ENCODE results near the gene CDH18.
"Not testable (repeated sequence)": the region's sequence is repeated elsewhere in the genome, so short reads cannot be mapped to it uniquely, and the experiment has no call there.

Gene CDH18

GRCh38 chr5:19855031-19855430 lies 133.0 kb downstream of the CDH18 start:
- no peaks in the 10 kb centered on the region for H3K27me3 Mint-ChIP-seq
- no peak overlapping the region for H3K4me3 Mint-ChIP-seq
- no peaks in the 10 kb centered on the region for H3K36me3 Mint-ChIP-seq
- H3K4me1 Mint-ChIP-seq: no peaks in the 10 kb centered on the region
- no peaks in the 10 kb centered on the region for H3K9me3 Mint-ChIP-seq
- H3K27ac Mint-ChIP-seq: no peak overlapping the region
- no peak for ATAC-seq

- H3K4me1 Mint-ChIP-seq: no peaks in the 10 kb centered on the region
- H3K36me3 Mint-ChIP-seq: no peaks in the 10 kb centered on the region
- H3K4me3 Mint-ChIP-seq: no peak overlapping the region
- H3K9me3 Mint-ChIP-seq: peaks cover 3% of the 10 kb centered on the region
- H3K27ac Mint-ChIP-seq: no peak overlapping the region
- ATAC-seq: no peak
- no peaks in the 10 kb centered on the region for H3K27me3 Mint-ChIP-seq
These were observed 134.3 kb downstream of the CDH18 start for GRCh38 chr5:19853616-19854240.

GRCh38 chr5:19837536-19838174 lies 150.3 kb downstream of the CDH18 start:
- no peaks in the 10 kb centered on the region for H3K27me3 Mint-ChIP-seq
- no peak for ATAC-seq
- H3K36me3 Mint-ChIP-seq: no peaks in the 10 kb centered on the region
- no peak overlapping the region for H3K27ac Mint-ChIP-seq
- peaks cover 11% of the 10 kb centered on the region for H3K9me3 Mint-ChIP-seq
- no peaks in the 10 kb centered on the region for H3K4me1 Mint-ChIP-seq
- no peak overlapping the region for H3K4me3 Mint-ChIP-seq

GRCh38 chr5:19835442-19835841 lies 152.6 kb downstream of the CDH18 start:
- peaks cover 14% of the 10 kb centered on the region for H3K9me3 Mint-ChIP-seq
- no peak for ATAC-seq

GRCh38 chr5:19812720-19813119 lies 175.3 kb downstream of the CDH18 start:
- H3K4me3 Mint-ChIP-seq, H3K27ac Mint-ChIP-seq, H3K27me3 Mint-ChIP-seq, H3K36me3 Mint-ChIP-seq, H3K4me1 Mint-ChIP-seq, ATAC-seq: not testable (repeated sequence)
- peaks cover 12% of the 10 kb centered on the region for H3K9me3 Mint-ChIP-seq

More at GRCh38 chr5:19835442-19835841, 152.6 kb downstream of the CDH18 start:
- no peaks in the 10 kb centered on the region for H3K36me3 Mint-ChIP-seq
- H3K4me3 Mint-ChIP-seq: no peak overlapping the region
- H3K27ac Mint-ChIP-seq: no peak overlapping the region
- no peaks in the 10 kb centered on the region for H3K27me3 Mint-ChIP-seq
- no peaks in the 10 kb centered on the region for H3K4me1 Mint-ChIP-seq

- no peaks in the 10 kb centered on the region for H3K36me3 Mint-ChIP-seq
- H3K4me3 Mint-ChIP-seq: no peak overlapping the region
- no peaks in the 10 kb centered on the region for H3K4me1 Mint-ChIP-seq
- H3K27me3 Mint-ChIP-seq: no peaks in the 10 kb centered on the region
- H3K9me3 Mint-ChIP-seq: peaks cover 2% of the 10 kb centered on the region
- ATAC-seq: no peak
- H3K27ac Mint-ChIP-seq: no peak overlapping the region
These were observed 181.2 kb downstream of the CDH18 start for GRCh38 chr5:19806756-19807155.

GRCh38 chr5:19802686-19803085 lies 185.3 kb downstream of the CDH18 start:
- H3K4me1 Mint-ChIP-seq: no peaks in the 10 kb centered on the region
- no peaks in the 10 kb centered on the region for H3K36me3 Mint-ChIP-seq
- no peak overlapping the region for H3K27ac Mint-ChIP-seq
- H3K9me3 Mint-ChIP-seq: no peaks in the 10 kb centered on the region
- H3K27me3 Mint-ChIP-seq: no peaks in the 10 kb centered on the region
- no peak overlapping the region for H3K4me3 Mint-ChIP-seq
- ATAC-seq: no peak

- Mint-ChIP-seq H3K27ac (no peak overlapping the region), H3K27me3 (no peaks in the 10 kb centered on the region), H3K9me3 (no peaks in the 10 kb centered on the region), H3K4me1 (no peaks in the 10 kb centered on the region), H3K36me3 (no peaks in the 10 kb centered on the region), H3K4me3 (no peak overlapping the region)
- ATAC-seq: no peak
These were observed 192.8 kb downstream of the CDH18 start for GRCh38 chr5:19795218-19795617.

- peaks cover 3% of the 10 kb centered on the region for H3K9me3 Mint-ChIP-seq
- no peaks in the 10 kb centered on the region for H3K27me3 Mint-ChIP-seq
- no peaks in the 10 kb centered on the region for H3K4me1 Mint-ChIP-seq
- no peak overlapping the region for H3K27ac Mint-ChIP-seq
- ATAC-seq: no peak
- H3K36me3 Mint-ChIP-seq: no peaks in the 10 kb centered on the region
- no peak overlapping the region for H3K4me3 Mint-ChIP-seq
These were observed 197.1 kb downstream of the CDH18 start for GRCh38 chr5:19790829-19791466.

GRCh38 chr5:19782566-19782965 lies 205.4 kb downstream of the CDH18 start:
- H3K27me3 Mint-ChIP-seq: no peaks in the 10 kb centered on the region
- no peaks in the 10 kb centered on the region for H3K4me1 Mint-ChIP-seq
- ATAC-seq: no peak
- H3K4me3 Mint-ChIP-seq: no peak overlapping the region
- no peak overlapping the region for H3K27ac Mint-ChIP-seq
- no peaks in the 10 kb centered on the region for H3K36me3 Mint-ChIP-seq
- H3K9me3 Mint-ChIP-seq: peaks cover 6% of the 10 kb centered on the region

GRCh38 chr5:19777363-19777762 lies 210.6 kb downstream of the CDH18 start:
- H3K4me1 Mint-ChIP-seq: no peaks in the 10 kb centered on the region

GRCh38 chr5:19776886-19777285 lies 211.1 kb downstream of the CDH18 start:
- H3K9me3 Mint-ChIP-seq, ATAC-seq, H3K27me3 Mint-ChIP-seq, H3K4me1 Mint-ChIP-seq, H3K36me3 Mint-ChIP-seq, H3K4me3 Mint-ChIP-seq, H3K27ac Mint-ChIP-seq: not testable (repeated sequence)

More at GRCh38 chr5:19777363-19777762, 210.6 kb downstream of the CDH18 start:
- H3K36me3 Mint-ChIP-seq: no peaks in the 10 kb centered on the region
- H3K27me3 Mint-ChIP-seq: no peaks in the 10 kb centered on the region
- peaks cover 8% of the 10 kb centered on the region for H3K9me3 Mint-ChIP-seq
- H3K4me3 Mint-ChIP-seq: no peak overlapping the region
- no peak overlapping the region for H3K27ac Mint-ChIP-seq
- ATAC-seq: no peak

GRCh38 chr5:19771174-19771835 lies 216.7 kb downstream of the CDH18 start:
- Mint-ChIP-seq H3K36me3 (no peaks in the 10 kb centered on the region), H3K9me3 (peaks cover 7% of the 10 kb centered on the region), H3K27me3 (no peaks in the 10 kb centered on the region), H3K4me1 (no peaks in the 10 kb centered on the region), H3K27ac (no peak overlapping the region), H3K4me3 (no peak overlapping the region)
- no peak for ATAC-seq

- ATAC-seq: no peak
- no peaks in the 10 kb centered on the region for H3K4me1 Mint-ChIP-seq
- no peaks in the 10 kb centered on the region for H3K36me3 Mint-ChIP-seq
- H3K27ac Mint-ChIP-seq: no peak overlapping the region
- no peaks in the 10 kb centered on the region for H3K27me3 Mint-ChIP-seq
- peaks cover 1% of the 10 kb centered on the region for H3K9me3 Mint-ChIP-seq
- H3K4me3 Mint-ChIP-seq: no peak overlapping the region
These were observed 217.6 kb downstream of the CDH18 start for GRCh38 chr5:19770396-19770795.

GRCh38 chr5:19767987-19768386 lies 220.0 kb downstream of the CDH18 start:
- no peak for ATAC-seq

More at GRCh38 chr5:19767987-19768386, 220.0 kb downstream of the CDH18 start:
- no peaks in the 10 kb centered on the region for H3K36me3 Mint-ChIP-seq
- no peaks in the 10 kb centered on the region for H3K27me3 Mint-ChIP-seq
- no peak overlapping the region for H3K27ac Mint-ChIP-seq
- H3K9me3 Mint-ChIP-seq: peaks cover 3% of the 10 kb centered on the region
- no peak overlapping the region for H3K4me3 Mint-ChIP-seq
- H3K4me1 Mint-ChIP-seq: no peaks in the 10 kb centered on the region
